Femur (tissue), 1 donor: ENCODE measurements around the gene SAMD15.
"Not testable (repeated sequence)": the region's sequence is repeated elsewhere in the genome, so short reads cannot be mapped to it uniquely, and the experiment has no call there.

Experiments used
- DNase-seq: peaks from one replicate; pipeline ENCODE4 v3.0.0-alpha.2; 2017

Gene SAMD15

GRCh38 chr14:77376771-77377501, at the start of gene SAMD15, which contains the start of gene TMED8:
SAMD15 (plus strand) TSS chr14:77377379; CDS start chr14:77377419, 40 bp downstream.
TMED8 (minus strand) TSS chr14:77377094; CDS start chr14:77377053, 41 bp downstream.
- DNase-seq = peak; percentile 93

- DNase-seq = no peak
Measured at GRCh38 chr14:77329872-77330271, 47.3 kb upstream of the SAMD15 start.

GRCh38 chr14:77335576-77335975, 41.6 kb upstream of the SAMD15 start:
- DNase-seq = no peak

GRCh38 chr14:77337255-77337654, 39.9 kb upstream of the SAMD15 start:
- DNase-seq = not testable (repeated sequence)

- no peak for DNase-seq
Measured at GRCh38 chr14:77337880-77338279, 39.3 kb upstream of the SAMD15 start.

- no peak for DNase-seq
Measured at GRCh38 chr14:77338302-77338701, 38.9 kb upstream of the SAMD15 start.

GRCh38 chr14:77339407-77339806, 37.8 kb upstream of the SAMD15 start:
- DNase-seq = no peak

GRCh38 chr14:77340389-77340788, 36.8 kb upstream of the SAMD15 start:
- no peak for DNase-seq

GRCh38 chr14:77342726-77343397, 34.3 kb upstream of the SAMD15 start:
- DNase-seq = no peak

- DNase-seq = no peak
Measured at GRCh38 chr14:77343662-77344061, 33.5 kb upstream of the SAMD15 start.

GRCh38 chr14:77344377-77344996, 32.7 kb upstream of the SAMD15 start:
- no peak for DNase-seq

GRCh38 chr14:77346495-77346894, 30.7 kb upstream of the SAMD15 start:
- DNase-seq = no peak

GRCh38 chr14:77347751-77348150, 29.4 kb upstream of the SAMD15 start:
- DNase-seq = no peak

GRCh38 chr14:77353469-77354141, 23.6 kb upstream of the SAMD15 start:
- no peak for DNase-seq

GRCh38 chr14:77355811-77356210, 21.4 kb upstream of the SAMD15 start:
- DNase-seq = no peak

GRCh38 chr14:77356899-77357298, 20.3 kb upstream of the SAMD15 start:
- DNase-seq = no peak

GRCh38 chr14:77359626-77360025, 17.6 kb upstream of the SAMD15 start:
- no peak for DNase-seq

- no peak for DNase-seq
Measured at GRCh38 chr14:77364146-77364545, 13.0 kb upstream of the SAMD15 start.

- DNase-seq = no peak
Measured at GRCh38 chr14:77369285-77369684, 7.9 kb upstream of the SAMD15 start.

- no peak for DNase-seq
Measured at GRCh38 chr14:77372304-77372841, 4.8 kb upstream of the SAMD15 start.

GRCh38 chr14:77375164-77375950, 1.8 kb upstream of the SAMD15 start:
- no peak for DNase-seq
